ENCODE data around the gene SCNN1A. TPM values are rescaled to one million over a fixed set of nuclear protein-coding genes. Genes with fewer than 3 reads are reported as not detected.

SCNN1A gene
- polyA plus RNA-seq, 1 donor: 25.7 TPM

DNA sequence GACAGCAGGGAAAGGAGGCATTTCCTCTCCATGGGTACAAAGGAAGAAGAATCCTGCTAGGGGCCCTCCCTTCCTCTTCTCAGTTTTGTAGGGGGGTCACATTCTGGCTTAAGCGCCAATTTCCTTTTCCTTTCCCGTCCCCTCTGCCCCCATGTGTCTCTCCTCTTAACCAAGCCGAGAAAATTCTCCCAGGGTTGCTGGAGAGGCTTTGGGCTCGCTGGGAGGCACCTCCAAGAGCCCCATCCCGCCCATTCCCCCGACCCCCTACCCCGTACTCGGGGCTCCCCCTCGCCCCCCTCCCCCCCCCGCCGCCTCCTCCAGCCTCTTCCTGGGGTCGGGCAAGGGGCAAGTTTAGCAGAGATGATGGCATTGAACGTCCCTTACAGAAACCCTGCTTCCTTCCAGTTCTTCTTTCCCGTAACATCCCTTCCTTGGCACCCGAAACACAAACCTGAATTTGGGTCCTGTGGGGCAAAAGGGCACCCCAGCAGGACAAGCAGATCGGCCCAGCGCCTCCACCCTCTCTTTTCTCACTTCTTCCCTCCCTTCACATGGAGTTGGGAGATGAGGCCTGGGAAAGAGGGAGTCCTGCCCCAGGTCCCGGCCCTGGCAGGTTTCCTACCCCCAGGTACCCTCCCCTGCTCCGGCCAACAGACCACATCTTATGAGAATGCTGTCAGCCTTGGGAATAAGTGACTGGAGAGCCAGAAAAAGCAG is 51.2 kb downstream of the SCNN1A start:
- WGBS (ENCODE audit: insufficient coverage, low lambda C conversion rate): no CpG with 5 or more reads among the region's 19 CpGs
- H3K36me3 ChIP-seq (ENCODE audit: control insufficient read depth, insufficient read depth, low read length): peaks cover 75% of the 10 kb centered on the region

DNA sequence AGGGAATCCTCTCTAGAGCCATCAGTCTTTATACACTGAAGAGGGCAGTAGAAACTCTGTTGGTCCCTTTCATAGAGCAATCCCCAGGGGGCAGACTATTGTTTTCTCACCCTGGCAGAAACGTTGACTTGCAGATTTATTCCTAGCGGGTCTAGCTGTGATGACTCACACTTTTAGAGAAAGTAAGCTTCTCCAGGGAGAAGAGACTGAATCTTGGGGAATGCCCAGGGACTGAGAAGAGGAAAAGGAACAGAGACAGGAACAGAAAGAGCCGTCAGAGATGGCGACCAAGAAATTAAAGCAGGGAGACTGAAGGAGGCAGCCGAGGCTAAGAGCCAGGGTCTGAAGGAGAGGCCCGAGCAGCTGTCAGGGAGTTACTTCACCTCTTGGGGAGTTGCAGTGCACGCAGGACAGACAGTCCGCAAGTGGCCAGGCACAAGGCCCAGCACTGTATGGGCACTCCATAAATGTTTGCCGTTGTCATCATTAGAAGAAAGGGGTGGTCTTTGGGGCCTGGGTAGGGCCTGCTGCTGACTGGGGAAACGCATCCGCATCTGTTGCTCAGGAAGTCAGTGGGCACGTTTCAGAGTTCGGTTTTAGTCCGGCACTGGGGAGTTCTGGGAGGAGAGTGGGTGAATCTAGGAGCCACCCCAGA is 51.9 kb downstream of the SCNN1A start:
- no peaks in the 10 kb centered on the region for H3K27me3 ChIP-seq (ENCODE audit: control insufficient read depth, insufficient read depth, low read length)
- no peaks in the 10 kb centered on the region for H3K9me3 ChIP-seq (ENCODE audit: control insufficient read depth, low read depth, low read length)
- H3K4me3 ChIP-seq (ENCODE audit: low read length): no peak overlapping the region
- peak; percentile 61 to 71 for DNase-seq
- H3K4me1 ChIP-seq (ENCODE audit: control insufficient read depth, insufficient read depth, low read length): peaks cover 28% of the 10 kb centered on the region
- peak overlapping the region; percentile 12 for H3K27ac ChIP-seq (ENCODE audit: low read length)
- peaks cover 74% of the 10 kb centered on the region for H3K36me3 ChIP-seq (ENCODE audit: control insufficient read depth, insufficient read depth, low read length)
- no CpG with 5 or more reads among the region's 14 CpGs for WGBS (ENCODE audit: insufficient coverage, low lambda C conversion rate)

More for the DNA sequence above, 51.2 kb downstream of the SCNN1A start:
- H3K9me3 ChIP-seq (ENCODE audit: control insufficient read depth, low read depth, low read length): peaks cover 3% of the 10 kb centered on the region
- H3K27ac ChIP-seq (ENCODE audit: low read length): peak overlapping the region; percentile 12
- H3K4me3 ChIP-seq (ENCODE audit: low read length): no peak overlapping the region
- DNase-seq: no peak
- H3K4me1 ChIP-seq (ENCODE audit: control insufficient read depth, insufficient read depth, low read length): peaks cover 28% of the 10 kb centered on the region
- H3K27me3 ChIP-seq (ENCODE audit: control insufficient read depth, insufficient read depth, low read length): no peaks in the 10 kb centered on the region

- peaks cover 28% of the 10 kb centered on the region for H3K4me1 ChIP-seq (ENCODE audit: control insufficient read depth, insufficient read depth, low read length)
- peak overlapping the region; percentile 12 for H3K27ac ChIP-seq (ENCODE audit: low read length)
Observed at GRCh38 chr12:6322969-6323339, 52.4 kb downstream of the SCNN1A start.

GRCh38 chr12:6322352-6322751 is 53.0 kb downstream of the SCNN1A start:
- Histone ChIP-seq H3K4me3 (ENCODE audit: low read length) (no peak overlapping the region), H3K36me3 (ENCODE audit: control insufficient read depth, insufficient read depth, low read length) (peaks cover 74% of the 10 kb centered on the region), H3K27ac (ENCODE audit: low read length) (peak overlapping the region; percentile 36), H3K27me3 (ENCODE audit: control insufficient read depth, insufficient read depth, low read length) (no peaks in the 10 kb centered on the region), H3K9me3 (ENCODE audit: control insufficient read depth, low read depth, low read length) (no peaks in the 10 kb centered on the region), H3K4me1 (ENCODE audit: control insufficient read depth, insufficient read depth, low read length) (peaks cover 31% of the 10 kb centered on the region)
- DNase-seq: no peak
- 100% methylated on average over 1 of the region's 4 CpGs for WGBS (ENCODE audit: insufficient coverage, low lambda C conversion rate)

More at GRCh38 chr12:6322969-6323339, 52.4 kb downstream of the SCNN1A start:
- no peak for DNase-seq
- Histone ChIP-seq H3K27me3 (ENCODE audit: control insufficient read depth, insufficient read depth, low read length) (no peaks in the 10 kb centered on the region), H3K4me3 (ENCODE audit: low read length) (no peak overlapping the region), H3K9me3 (ENCODE audit: control insufficient read depth, low read depth, low read length) (no peaks in the 10 kb centered on the region), H3K36me3 (ENCODE audit: control insufficient read depth, insufficient read depth, low read length) (peaks cover 74% of the 10 kb centered on the region)
- WGBS (ENCODE audit: insufficient coverage, low lambda C conversion rate): no CpG with 5 or more reads among the region's 2 CpGs

DNA sequence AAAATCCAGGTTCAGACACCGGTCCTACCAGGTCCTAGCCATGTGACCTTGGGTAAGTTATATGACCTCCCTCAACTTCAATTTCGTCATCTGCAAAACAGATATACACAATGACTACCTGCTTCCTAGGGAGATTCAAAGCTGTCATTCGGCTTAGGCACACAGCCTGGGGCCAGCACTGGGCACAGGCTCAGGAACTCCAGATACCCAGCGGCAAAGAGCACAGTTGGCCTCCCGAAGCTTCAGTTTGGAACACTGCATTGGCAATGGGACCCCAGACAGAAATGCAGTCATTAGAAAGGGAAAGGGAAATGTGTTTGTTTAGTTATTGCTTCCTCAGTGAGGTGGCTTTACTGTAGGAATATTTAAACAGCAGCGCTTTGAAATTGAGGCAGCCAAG is 53.5 kb downstream of the SCNN1A start:
- Histone ChIP-seq H3K36me3 (ENCODE audit: control insufficient read depth, insufficient read depth, low read length) (peaks cover 74% of the 10 kb centered on the region), H3K27me3 (ENCODE audit: control insufficient read depth, insufficient read depth, low read length) (no peaks in the 10 kb centered on the region), H3K4me1 (ENCODE audit: control insufficient read depth, insufficient read depth, low read length) (peaks cover 35% of the 10 kb centered on the region), H3K9me3 (ENCODE audit: control insufficient read depth, low read depth, low read length) (no peaks in the 10 kb centered on the region), H3K4me3 (ENCODE audit: low read length) (no peak overlapping the region), H3K27ac (ENCODE audit: low read length) (peak overlapping the region; percentile 36)
- DNase-seq: peak in 1 of 2 donors; percentile 43
- WGBS (ENCODE audit: insufficient coverage, low lambda C conversion rate): 100% methylated on average over 1 of the region's 6 CpGs

DNA sequence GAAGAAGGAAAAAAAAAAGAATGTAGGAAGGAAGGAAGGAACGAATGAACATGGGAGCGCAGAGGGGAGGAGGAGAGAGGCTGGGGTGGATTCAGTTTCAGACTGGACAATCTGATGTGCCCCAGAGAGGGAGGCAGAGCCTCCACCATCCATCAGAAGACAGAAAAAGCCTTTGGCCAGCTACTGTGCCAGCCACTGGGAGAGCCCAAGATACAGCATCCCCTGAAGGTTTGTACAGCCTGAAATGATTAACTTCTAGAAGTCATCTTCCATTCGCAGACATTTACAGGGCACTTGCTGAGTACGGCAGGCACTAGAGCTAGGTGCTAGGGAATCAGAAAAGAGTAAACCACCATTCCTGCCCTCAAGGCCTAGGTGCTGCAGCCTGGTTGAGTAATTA is 55.9 kb downstream of the SCNN1A start:
- Histone ChIP-seq H3K4me3 (ENCODE audit: low read length) (no peak overlapping the region), H3K36me3 (ENCODE audit: control insufficient read depth, insufficient read depth, low read length) (peaks cover 81% of the 10 kb centered on the region), H3K27ac (ENCODE audit: low read length) (no peak overlapping the region), H3K9me3 (ENCODE audit: control insufficient read depth, low read depth, low read length) (no peaks in the 10 kb centered on the region), H3K4me1 (ENCODE audit: control insufficient read depth, insufficient read depth, low read length) (peaks cover 39% of the 10 kb centered on the region), H3K27me3 (ENCODE audit: control insufficient read depth, insufficient read depth, low read length) (no peaks in the 10 kb centered on the region)
- DNase-seq: no peak
- WGBS (ENCODE audit: insufficient coverage, low lambda C conversion rate): no CpG with 5 or more reads among the region's 4 CpGs

- no peak overlapping the region for H3K4me3 ChIP-seq (ENCODE audit: low read length)
- no CpG with 5 or more reads among the region's 16 CpGs for WGBS (ENCODE audit: insufficient coverage, low lambda C conversion rate)
- H3K36me3 ChIP-seq (ENCODE audit: control insufficient read depth, insufficient read depth, low read length): peaks cover 86% of the 10 kb centered on the region
- H3K4me1 ChIP-seq (ENCODE audit: control insufficient read depth, insufficient read depth, low read length): peaks cover 38% of the 10 kb centered on the region
- H3K9me3 ChIP-seq (ENCODE audit: control insufficient read depth, low read depth, low read length): no peaks in the 10 kb centered on the region
- DNase-seq: no peak
- H3K27me3 ChIP-seq (ENCODE audit: control insufficient read depth, insufficient read depth, low read length): no peaks in the 10 kb centered on the region
- H3K27ac ChIP-seq (ENCODE audit: low read length): no peak overlapping the region
Observed at GRCh38 chr12:6318440-6318879, 56.9 kb downstream of the SCNN1A start.

- Histone ChIP-seq H3K27me3 (ENCODE audit: control insufficient read depth, insufficient read depth, low read length) (no peaks in the 10 kb centered on the region), H3K4me1 (ENCODE audit: control insufficient read depth, insufficient read depth, low read length) (peaks cover 40% of the 10 kb centered on the region), H3K9me3 (ENCODE audit: control insufficient read depth, low read depth, low read length) (no peaks in the 10 kb centered on the region), H3K4me3 (ENCODE audit: low read length) (no peak overlapping the region), H3K27ac (ENCODE audit: low read length) (no peak overlapping the region), H3K36me3 (ENCODE audit: control insufficient read depth, insufficient read depth, low read length) (peaks cover 92% of the 10 kb centered on the region)
- 85% methylated on average over 7 of the region's 21 CpGs for WGBS (ENCODE audit: insufficient coverage, low lambda C conversion rate)
- DNase-seq: no peak
Observed at GRCh38 chr12:6317693-6318439, 57.5 kb downstream of the SCNN1A start.

- Histone ChIP-seq H3K9me3 (ENCODE audit: control insufficient read depth, low read depth, low read length) (no peaks in the 10 kb centered on the region), H3K36me3 (ENCODE audit: control insufficient read depth, insufficient read depth, low read length) (peaks cover 88% of the 10 kb centered on the region), H3K4me3 (ENCODE audit: low read length) (no peak overlapping the region), H3K27me3 (ENCODE audit: control insufficient read depth, insufficient read depth, low read length) (no peaks in the 10 kb centered on the region), H3K4me1 (ENCODE audit: control insufficient read depth, insufficient read depth, low read length) (peaks cover 42% of the 10 kb centered on the region), H3K27ac (ENCODE audit: low read length) (no peak overlapping the region)
- no peak for DNase-seq
- WGBS (ENCODE audit: insufficient coverage, low lambda C conversion rate): no CpG with 5 or more reads among the region's 21 CpGs
Observed at GRCh38 chr12:6316921-6317692, 58.3 kb downstream of the SCNN1A start.

Measured in large intestine (tissue), 3 donors.